GM23338 (cell line): ENCODE results near the gene TSPYL4. TPM values are rescaled to one million over a fixed set of nuclear protein-coding genes. Genes with fewer than 3 reads are reported as not detected.

ENCODE experiments used
- ATAC-seq: fragments of 200-7000 bp; cut with Tn5 transposase; 3 replicates; pipeline ENCODE4 v1.9.1; 2020
- DNase-seq: peaks from one replicate; pipeline ENCODE4 v3.0.0-alpha.2; 2015; ENCODE audit warnings: low spot score
- H2AFZ ChIP-seq: fragments of 200-600 bp; sonication (generic); 2 replicates; pipeline ENCODE4 v1.8.0; 2016; ENCODE audit warnings: antibody characterized with exemption, mild to moderate bottlenecking, moderate library complexity
- H3F3A ChIP-seq: fragments of 200-600 bp; sonication (generic); replicated peaks from 2 replicates; pipeline ENCODE4 v1.8.0; 2017; ENCODE audit warnings: antibody characterized with exemption, mixed run types, low read depth
- H3K27ac ChIP-seq: fragments of 200-600 bp; sonication (generic); 2 replicates; pipeline ENCODE4 v1.6.1; 2016; ENCODE audit warnings: low read depth
- H3K27me3 ChIP-seq: fragments of 200-600 bp; sonication (generic); 2 replicates; pipeline ENCODE4 v1.8.0; 2016; ENCODE audit warnings: mild to moderate bottlenecking, mixed run types, moderate library complexity; ENCODE audit not compliant: insufficient read depth
- H3K36me3 ChIP-seq: fragments of 200-600 bp; sonication (generic); 2 replicates; pipeline ENCODE4 v1.8.0; 2016; ENCODE audit warnings: mild to moderate bottlenecking; ENCODE audit not compliant: insufficient read depth
- H3K4me1 ChIP-seq: fragments of 200-600 bp; sonication (generic); 2 replicates; pipeline ENCODE4 v1.8.0; 2016; ENCODE audit warnings: mild to moderate bottlenecking, moderate library complexity; ENCODE audit not compliant: insufficient read depth
- H3K4me2 ChIP-seq: fragments of 200-600 bp; sonication (generic); 2 replicates; pipeline ENCODE4 v1.7.1; 2017; ENCODE audit warnings: mixed run types
- H3K4me3 ChIP-seq: fragments of 200-600 bp; sonication (generic); 2 replicates; pipeline ENCODE4 v1.6.1; 2016; ENCODE audit warnings: mixed run types
- H3K79me2 ChIP-seq: fragments of 200-600 bp; sonication (generic); replicated peaks from 2 replicates; pipeline ENCODE4 v1.8.0; 2017; ENCODE audit warnings: mild to moderate bottlenecking; ENCODE audit not compliant: insufficient read depth
- H3K9me2 ChIP-seq: fragments of 200-600 bp; sonication (generic); 2 replicates; pipeline ENCODE4 v1.8.0; 2017; ENCODE audit not compliant: insufficient read depth
- H4K20me1 ChIP-seq: fragments of 200-600 bp; sonication (generic); replicated peaks from 2 replicates; pipeline ENCODE4 v1.8.0; 2017; ENCODE audit warnings: mild to moderate bottlenecking; ENCODE audit not compliant: insufficient read depth
- H3K27ac Mint-ChIP-seq: 2 replicates; pipeline ENCODE4 v1.8.0; 2020; ENCODE audit warnings: inconsistent platforms, mild to moderate bottlenecking, moderate library complexity, mixed read lengths
- H3K27me3 Mint-ChIP-seq: 3 replicates; pipeline ENCODE4 v1.8.0; 2022; ENCODE audit warnings: low read depth, mild to moderate bottlenecking, moderate library complexity, mixed read lengths, inconsistent platforms; ENCODE audit not compliant: insufficient read depth, poor library complexity
- H3K36me3 Mint-ChIP-seq: 3 replicates; pipeline ENCODE4 v1.8.0; 2021; ENCODE audit warnings: low read depth, mild to moderate bottlenecking, inconsistent platforms, moderate library complexity, mixed read lengths
- H3K4me1 Mint-ChIP-seq: 3 replicates; pipeline ENCODE4 v1.8.0; 2020; ENCODE audit warnings: mild to moderate bottlenecking, inconsistent platforms, mixed read lengths
- H3K4me3 Mint-ChIP-seq: 3 replicates; pipeline ENCODE4 v1.8.0; 2021; ENCODE audit warnings: moderate library complexity, mild to moderate bottlenecking, inconsistent platforms, mixed read lengths
- H3K9me3 Mint-ChIP-seq: 3 replicates; pipeline ENCODE4 v1.8.0; 2020; ENCODE audit warnings: moderate library complexity, mild to moderate bottlenecking, inconsistent platforms, mixed read lengths
- CREB1 ChIP-seq: fragments of 250-450 bp; sonication (Bioruptor Pico); IDR thresholded peaks from 2 replicates; pipeline ENCODE4 v1.5.0; 2020; ENCODE audit warnings: low read depth, mild to moderate bottlenecking, moderate library complexity
- CTCF ChIP-seq, 2 experiments: fragments of 200-600 bp in 1 of 2; sonication (generic) in 1 of 2; conservative IDR thresholded peaks; 2 replicates each; pipeline versions ENCODE4 v1.5.1 to v1.6.1; 2016 to 2017; ENCODE audit warnings: antibody characterized with exemption in 2 of 2, low read depth in 2 of 2, mild to moderate bottlenecking in 2 of 2, moderate library complexity in 1 of 2
- ETS1 ChIP-seq: IDR thresholded peaks from 2 replicates; pipeline ENCODE4 v1.6.1; 2016; ENCODE audit warnings: antibody characterized with exemption
- EZH2 ChIP-seq: fragments of 200-600 bp; sonication (generic); IDR thresholded peaks from one replicate; pipeline ENCODE4 v1.8.0; 2017; ENCODE audit warnings: antibody characterized with exemption, mild to moderate bottlenecking, low read depth; ENCODE audit not compliant: unreplicated experiment
- EZH2phosphoT487 ChIP-seq: fragments of 200-600 bp; sonication (generic); IDR thresholded peaks from one replicate; pipeline ENCODE4 v1.8.1; 2018; ENCODE audit warnings: antibody characterized with exemption; ENCODE audit not compliant: unreplicated experiment
- POLR2AphosphoS5 ChIP-seq: IDR thresholded peaks from 2 replicates; pipeline ENCODE4 v1.6.1; 2016; ENCODE audit warnings: antibody characterized with exemption, low read depth
- REST ChIP-seq: IDR thresholded peaks from one replicate; pipeline ENCODE4 v1.6.1; 2018; ENCODE audit warnings: antibody characterized with exemption; ENCODE audit not compliant: unreplicated experiment
- STAT1 ChIP-seq: IDR thresholded peaks from one replicate; pipeline ENCODE4 v1.6.1; 2016; ENCODE audit warnings: antibody characterized with exemption; ENCODE audit not compliant: unreplicated experiment
- ZNF114 ChIP-seq: fragments of 250-450 bp; sonication (Bioruptor Pico); IDR thresholded peaks from 2 replicates; pipeline ENCODE4 v1.5.0; 2020; ENCODE audit warnings: mild to moderate bottlenecking, moderate library complexity
- ZNF331 ChIP-seq: fragments of 250-450 bp; sonication (Bioruptor Pico); IDR thresholded peaks from 2 replicates; pipeline ENCODE4 v1.5.0; 2020; ENCODE audit warnings: low read depth, mild to moderate bottlenecking, moderate library complexity
- polyA plus RNA-seq: library from polyadenylated mRNA; unstranded; fragments of >200 nt; fragmentation: Nextera tagmentation; extraction: Ambion mirVana; gene quantifications from 2 replicates; pipeline ENCODE4 v1.2.1, GENCODE V29; 2016
- total RNA-seq: library from RNA; depleted of rRNA; stranded (reverse); fragments of >200 nt; shearing (Covaris generic); gene quantifications from 2 replicates; pipeline ENCODE4 v1.2.3, GENCODE V29; 2014

TSPYL4 gene
- total and polyA plus RNA-seq, 2 experiments from 2014 or later, result 13.2 to 19.8 TPM

- TF ChIP-seq ETS1, result no peak
- TF ChIP-seq CREB1, result no peak
- TF ChIP-seq POLR2AphosphoS5, result no peak
- no peak for TF ChIP-seq REST
- no peak for TF ChIP-seq STAT1
- no peak for TF ChIP-seq ZNF331
- no peak for TF ChIP-seq ZNF114 (CRISPR knock-in tag)
- no peak for TF ChIP-seq EZH2
- TF ChIP-seq EZH2phosphoT487, result no peak
- no peak for TF ChIP-seq CTCF (conservative IDR thresholded peaks at IDR 0.05; ENCODE audit: low read depth in 2 of 2)
Measured at GRCh38 chr6:116234689-116235088, 19.2 kb downstream of the TSPYL4 start (continued).

GRCh38 chr6:116229287-116229913 lies 24.5 kb downstream of the TSPYL4 start:
- Histone ChIP-seq H3F3A (no peaks in the 10 kb centered on the region), H3K27ac (0 out of 2 replicates have a peak overlapping the region, but pooled peaks have one; percentile 45), H2AFZ (peak overlapping the region; percentile 25; the same call in 1 of the 2 replicates), H3K4me3 (peak overlapping the region; percentile 29), H3K9me2 (no peaks in the 10 kb centered on the region), H4K20me1 (no peaks in the 10 kb centered on the region), H3K4me2 (peak overlapping the region; percentile 37), H3K27me3 (no peaks in the 10 kb centered on the region), H3K4me1 (no peaks in the 10 kb centered on the region), H3K79me2 (no peaks in the 10 kb centered on the region), H3K36me3 (no peaks in the 10 kb centered on the region)
- no peak for TF ChIP-seq REST
- no peak for TF ChIP-seq CTCF (conservative IDR thresholded peaks at IDR 0.05; ENCODE audit: low read depth in 2 of 2)
- TF ChIP-seq ZNF331, result no peak
- TF ChIP-seq EZH2phosphoT487, result no peak
- TF ChIP-seq STAT1, result no peak
- TF ChIP-seq CREB1, result peak; percentile 97
- Mint-ChIP-seq H3K27ac (peak overlapping the region; percentile 94), H3K27me3 (peaks cover 1% of the 10 kb centered on the region), H3K9me3 (no peaks in the 10 kb centered on the region), H3K36me3 (no peaks in the 10 kb centered on the region; the same call in 2 of the 3 replicates), H3K4me1 (peaks cover 16% of the 10 kb centered on the region), H3K4me3 (peak overlapping the region; percentile 68)
- peak; percentile 99 for DNase-seq
- ATAC-seq, result peak; percentile 100
